ENCODE measurements around the gene PRKN. TPM values are rescaled to one million over a fixed set of nuclear protein-coding genes. Genes with fewer than 3 reads are reported as not detected.

The PRKN gene
- total and polyA plus RNA-seq, 2 experiments from 2014 or later = 11.7 to 28.1 TPM

- Histone ChIP-seq H3K4me3 (no peak overlapping the region), H3K36me3 (no peaks in the 10 kb centered on the region), H3K9me3 (ENCODE audit: low read depth) (no peaks in the 10 kb centered on the region), H3K4me1 (ENCODE audit: low read depth) (no peaks in the 10 kb centered on the region), H3K27ac (no peak overlapping the region), H3K27me3 (no peaks in the 10 kb centered on the region)
- TF ChIP-seq, protein P1, sequence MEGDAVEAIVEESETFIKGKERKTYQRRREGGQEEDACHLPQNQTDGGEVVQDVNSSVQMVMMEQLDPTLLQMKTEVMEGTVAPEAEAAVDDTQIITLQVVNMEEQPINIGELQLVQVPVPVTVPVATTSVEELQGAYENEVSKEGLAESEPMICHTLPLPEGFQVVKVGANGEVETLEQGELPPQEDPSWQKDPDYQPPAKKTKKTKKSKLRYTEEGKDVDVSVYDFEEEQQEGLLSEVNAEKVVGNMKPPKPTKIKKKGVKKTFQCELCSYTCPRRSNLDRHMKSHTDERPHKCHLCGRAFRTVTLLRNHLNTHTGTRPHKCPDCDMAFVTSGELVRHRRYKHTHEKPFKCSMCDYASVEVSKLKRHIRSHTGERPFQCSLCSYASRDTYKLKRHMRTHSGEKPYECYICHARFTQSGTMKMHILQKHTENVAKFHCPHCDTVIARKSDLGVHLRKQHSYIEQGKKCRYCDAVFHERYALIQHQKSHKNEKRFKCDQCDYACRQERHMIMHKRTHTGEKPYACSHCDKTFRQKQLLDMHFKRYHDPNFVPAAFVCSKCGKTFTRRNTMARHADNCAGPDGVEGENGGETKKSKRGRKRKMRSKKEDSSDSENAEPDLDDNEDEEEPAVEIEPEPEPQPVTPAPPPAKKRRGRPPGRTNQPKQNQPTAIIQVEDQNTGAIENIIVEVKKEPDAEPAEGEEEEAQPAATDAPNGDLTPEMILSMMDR (IDR thresholded peaks at IDR 0.05; ENCODE audit: low read depth, low read length) = no peak
- no peak for DNase-seq (ENCODE audit: low read depth in 1 of 2, low spot score in 1 of 2)
These were observed 1185.1 kb downstream of the PRKN start for GRCh38 chr6:161542346-161542980.

GRCh38 chr6:161540532-161540931 is 1187.0 kb downstream of the PRKN start:
- no peaks in the 10 kb centered on the region for H3K27me3 ChIP-seq
- DNase-seq (ENCODE audit: low read depth in 1 of 2, low spot score in 1 of 2) = no peak
- no peaks in the 10 kb centered on the region for H3K9me3 ChIP-seq (ENCODE audit: low read depth)
- H3K36me3 ChIP-seq = no peaks in the 10 kb centered on the region
- H3K27ac ChIP-seq = no peak overlapping the region
- no peak overlapping the region for H3K4me3 ChIP-seq
- no peaks in the 10 kb centered on the region for H3K4me1 ChIP-seq (ENCODE audit: low read depth)
- TF ChIP-seq, protein P1 (IDR thresholded peaks at IDR 0.05; ENCODE audit: low read depth, low read length) = no peak

GRCh38 chr6:161536224-161536630 is 1191.3 kb downstream of the PRKN start:
- Histone ChIP-seq H3K27ac (no peak overlapping the region), H3K4me3 (no peak overlapping the region), H3K36me3 (no peaks in the 10 kb centered on the region), H3K9me3 (ENCODE audit: low read depth) (no peaks in the 10 kb centered on the region), H3K27me3 (no peaks in the 10 kb centered on the region), H3K4me1 (ENCODE audit: low read depth) (no peaks in the 10 kb centered on the region)
- TF ChIP-seq, protein P1 (IDR thresholded peaks at IDR 0.05; ENCODE audit: low read depth, low read length) = no peak
- DNase-seq (ENCODE audit: low read depth in 1 of 2, low spot score in 1 of 2) = no peak

GRCh38 chr6:161534264-161534873 is 1193.2 kb downstream of the PRKN start:
- Histone ChIP-seq H3K9me3 (ENCODE audit: low read depth) (no peaks in the 10 kb centered on the region), H3K36me3 (no peaks in the 10 kb centered on the region), H3K27ac (no peak overlapping the region), H3K4me1 (ENCODE audit: low read depth) (no peaks in the 10 kb centered on the region), H3K27me3 (no peaks in the 10 kb centered on the region), H3K4me3 (no peak overlapping the region)
- no peak for DNase-seq (ENCODE audit: low read depth in 1 of 2, low spot score in 1 of 2)
- TF ChIP-seq, protein P1 (IDR thresholded peaks at IDR 0.05; ENCODE audit: low read depth, low read length) = no peak

DNA sequence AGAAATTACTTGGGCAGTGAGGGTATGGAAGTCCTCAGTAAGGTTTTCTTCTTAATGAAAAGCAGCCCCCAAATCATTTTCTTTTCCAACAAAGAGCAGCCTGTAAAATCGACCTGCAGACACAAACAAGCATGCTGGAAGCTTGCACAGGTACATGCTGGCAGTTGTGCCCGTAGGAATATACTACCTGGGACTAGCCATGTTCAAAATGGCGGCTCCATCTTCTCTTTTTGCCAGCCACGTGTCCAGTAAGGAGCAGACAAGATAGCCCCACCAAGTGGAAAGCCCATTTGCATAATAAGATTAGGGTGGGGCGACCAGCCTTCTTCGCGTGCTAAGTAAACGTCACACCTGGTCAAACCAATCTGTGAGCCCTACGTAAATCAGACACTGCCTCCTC is 1194.3 kb downstream of the PRKN start:
- Histone ChIP-seq H3K4me3 (no peak overlapping the region), H3K4me1 (ENCODE audit: low read depth) (no peaks in the 10 kb centered on the region), H3K36me3 (no peaks in the 10 kb centered on the region), H3K27me3 (no peaks in the 10 kb centered on the region), H3K27ac (no peak overlapping the region), H3K9me3 (ENCODE audit: low read depth) (no peaks in the 10 kb centered on the region)
- DNase-seq (ENCODE audit: low read depth in 1 of 2, low spot score in 1 of 2) = no peak
- TF ChIP-seq, protein P1 (IDR thresholded peaks at IDR 0.05; ENCODE audit: low read depth, low read length) = no peak
